ENCODE measurements around the gene CST7.

DNA sequence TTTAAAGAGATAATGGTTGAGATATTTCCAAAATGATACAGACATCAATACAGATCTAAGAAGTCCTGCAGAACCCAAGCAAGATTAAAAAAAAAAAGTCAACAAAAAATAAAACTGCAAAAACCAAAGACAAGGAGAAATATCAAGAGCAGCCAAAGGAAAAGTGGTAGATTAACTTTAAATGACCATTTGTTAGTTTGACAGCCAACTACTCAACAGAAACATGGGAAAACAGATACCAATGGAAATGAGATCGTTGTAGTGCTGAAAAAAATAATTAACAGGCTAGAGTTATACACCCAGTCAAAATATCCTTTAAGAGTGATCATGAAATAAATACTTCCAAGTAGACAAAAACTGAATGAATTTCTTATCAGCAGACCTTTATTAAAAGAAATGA, 53.9 kb downstream of the CST7 start:
- TF ChIP-seq, protein P1, sequence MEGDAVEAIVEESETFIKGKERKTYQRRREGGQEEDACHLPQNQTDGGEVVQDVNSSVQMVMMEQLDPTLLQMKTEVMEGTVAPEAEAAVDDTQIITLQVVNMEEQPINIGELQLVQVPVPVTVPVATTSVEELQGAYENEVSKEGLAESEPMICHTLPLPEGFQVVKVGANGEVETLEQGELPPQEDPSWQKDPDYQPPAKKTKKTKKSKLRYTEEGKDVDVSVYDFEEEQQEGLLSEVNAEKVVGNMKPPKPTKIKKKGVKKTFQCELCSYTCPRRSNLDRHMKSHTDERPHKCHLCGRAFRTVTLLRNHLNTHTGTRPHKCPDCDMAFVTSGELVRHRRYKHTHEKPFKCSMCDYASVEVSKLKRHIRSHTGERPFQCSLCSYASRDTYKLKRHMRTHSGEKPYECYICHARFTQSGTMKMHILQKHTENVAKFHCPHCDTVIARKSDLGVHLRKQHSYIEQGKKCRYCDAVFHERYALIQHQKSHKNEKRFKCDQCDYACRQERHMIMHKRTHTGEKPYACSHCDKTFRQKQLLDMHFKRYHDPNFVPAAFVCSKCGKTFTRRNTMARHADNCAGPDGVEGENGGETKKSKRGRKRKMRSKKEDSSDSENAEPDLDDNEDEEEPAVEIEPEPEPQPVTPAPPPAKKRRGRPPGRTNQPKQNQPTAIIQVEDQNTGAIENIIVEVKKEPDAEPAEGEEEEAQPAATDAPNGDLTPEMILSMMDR (IDR thresholded peaks at IDR 0.05; ENCODE audit: poor library complexity, severe bottlenecking) = no peak
- TF ChIP-seq TAF1 (IDR thresholded peaks at IDR 0.05; ENCODE audit: low read depth) (no peak), POLR2AphosphoS5 (IDR thresholded peaks at IDR 0.05) (no peak), EZH2 (IDR thresholded peaks at IDR 0.05; ENCODE audit: borderline replicate concordance, insufficient read depth, low read length, poor library complexity, severe bottlenecking) (no peak)
